A549 (cell line): ENCODE results near the gene NDRG4. TPM values are rescaled to one million over a fixed set of nuclear protein-coding genes. Genes with fewer than 3 reads are reported as not detected.

Experiments used
- ATAC-seq, 2 experiments: fragments of 200-7000 bp in 1 of 2; fragments of >200 bp in 1 of 2; cut with Nextera tagmentation in 1 of 2; cut with Tn5 transposase in 1 of 2; 3 replicates each; pipeline versions ENCODE4 v1.8.0 to v1.9.1; 2018 to 2020; ENCODE audit warnings: mild to moderate bottlenecking in 1 of 2, moderate library complexity in 1 of 2
- CTCF ChIA-PET: fragments of 300-600 bp; sonication (Branson Sonifier 250); formaldehyde crosslinking; extraction: SDS; loops from one replicate; lab custom pipeline; 2021; ENCODE audit warnings: antibody characterized with exemption, inconsistent platforms; lab: Yijun Ruan, JAX
- POLR2A ChIA-PET: fragments of 350-600 bp; formaldehyde crosslinking; extraction: SDS; loops from one replicate; lab custom pipeline; 2021; ENCODE audit warnings: antibody characterized with exemption, inconsistent platforms; lab: Yijun Ruan, JAX
- DNase-seq, 2 experiments: peaks; one replicate each; pipeline versions ENCODE4 v3.0.0 to v3.0.0-alpha.2; 2011 to 2016; ENCODE audit warnings: low read depth in 1 of 2, low spot score in 1 of 2
- FAIRE-seq: peaks from 2 replicates; lab custom pipeline; 2011; peaks lifted over from hg19 to GRCh38; lab: Jason Lieb, UNC
- H3K27ac ChIP-seq, 2 experiments: fragments of >200 bp; sonication (Bioruptor Twin); formaldehyde crosslinking; 3 replicates each; pipeline ENCODE4 v1.5.1; 2016 to 2017
- H3K4me1 ChIP-seq: fragments of >200 bp; sonication (Bioruptor Twin); formaldehyde crosslinking; 3 replicates; pipeline ENCODE4 v1.6.1; 2016
- H3K4me2 ChIP-seq: fragments of >200 bp; sonication (Bioruptor Twin); formaldehyde crosslinking; 3 replicates; pipeline ENCODE4 v1.6.1; 2016
- H3K4me3 ChIP-seq: fragments of >200 bp; sonication (Bioruptor Twin); formaldehyde crosslinking; 3 replicates; pipeline ENCODE4 v1.5.1; 2016
- H3K9me3 ChIP-seq: fragments of >200 bp; sonication (Bioruptor Twin); formaldehyde crosslinking; 3 replicates; pipeline ENCODE4 v1.6.1; 2016
- BCL3 ChIP-seq: fragments of >200 bp; sonication (Bioruptor Twin); formaldehyde crosslinking; IDR thresholded peaks from 3 replicates; pipeline ENCODE4 v1.6.1; 2016
- CBX8 ChIP-seq: fragments of 200-600 bp; sonication (generic); IDR thresholded peaks from 2 replicates; pipeline ENCODE4 v1.6.1; 2016
- CEBPB ChIP-seq, 2 experiments: fragments of >200 bp in 1 of 2; sonication (Bioruptor Twin) in 1 of 2; formaldehyde crosslinking in 1 of 2; IDR thresholded peaks; 2 replicates each; pipeline ENCODE4 v1.6.1; 2012 to 2016
- ESRRA ChIP-seq: fragments of 150-350 bp; IDR thresholded peaks from 2 replicates; pipeline ENCODE4 v1.6.1; 2014; ENCODE audit warnings: mild to moderate bottlenecking, low read length, borderline replicate concordance
- FOXS1 ChIP-seq: fragments of 250-450 bp; sonication (Bioruptor Pico); IDR thresholded peaks from 2 replicates; pipeline ENCODE4 v1.5.0; 2020; ENCODE audit warnings: mild to moderate bottlenecking, moderate library complexity
- HDAC2 ChIP-seq: fragments of 200-600 bp; sonication (generic); IDR thresholded peaks from 2 replicates; pipeline ENCODE4 v1.6.1; 2016
- HES2 ChIP-seq: fragments of >200 bp; sonication (Bioruptor Twin); formaldehyde crosslinking; IDR thresholded peaks from 2 replicates; pipeline ENCODE4 v1.6.1; 2016
- HEYL ChIP-seq: fragments of 250-450 bp; sonication (Bioruptor Pico); IDR thresholded peaks from 2 replicates; pipeline ENCODE4 v1.8.0; 2021; ENCODE audit warnings: mild to moderate bottlenecking, moderate library complexity
- HMGXB4 ChIP-seq: fragments of 250-450 bp; sonication (Bioruptor Pico); IDR thresholded peaks from 2 replicates; pipeline ENCODE4 v1.5.0; 2021; ENCODE audit warnings: mild to moderate bottlenecking, moderate library complexity, borderline replicate concordance
- HOXB13 ChIP-seq: fragments of 250-450 bp; sonication (Bioruptor Pico); IDR thresholded peaks from 2 replicates; pipeline ENCODE4 v1.5.0; 2020; ENCODE audit warnings: low read depth, mild to moderate bottlenecking, moderate library complexity
- HOXB5 ChIP-seq: fragments of 250-450 bp; sonication (Bioruptor Pico); IDR thresholded peaks from 2 replicates; pipeline ENCODE4 v1.5.0; 2020; ENCODE audit warnings: mild to moderate bottlenecking, moderate library complexity
- MAX ChIP-seq: IDR thresholded peaks from 2 replicates; pipeline ENCODE4 v1.6.1; 2012
- NFE2L2 ChIP-seq: fragments of 150-350 bp; conservative IDR thresholded peaks from 2 replicates; pipeline ENCODE4 v1.6.1; 2014; ENCODE audit warnings: low read length
- NPAS2 ChIP-seq: fragments of 250-450 bp; sonication (Bioruptor Pico); IDR thresholded peaks from 2 replicates; pipeline ENCODE4 v1.8.0; 2022; ENCODE audit warnings: mild to moderate bottlenecking, moderate library complexity, borderline replicate concordance
- PHF8 ChIP-seq: fragments of 200-600 bp; sonication (generic); IDR thresholded peaks from 2 replicates; pipeline ENCODE4 v1.6.1; 2016; ENCODE audit warnings: low read depth, mild to moderate bottlenecking, antibody characterized with exemption, moderate library complexity, borderline replicate concordance
- RARB ChIP-seq: fragments of 250-450 bp; sonication (Bioruptor Pico); IDR thresholded peaks from 2 replicates; pipeline ENCODE4 v1.8.0; 2021; ENCODE audit warnings: mild to moderate bottlenecking, moderate library complexity
- REST ChIP-seq: fragments of 200-600 bp; sonication (generic); IDR thresholded peaks from 2 replicates; pipeline ENCODE4 v1.6.1; 2016; ENCODE audit warnings: antibody characterized with exemption, mild to moderate bottlenecking, moderate library complexity
- TFCP2L1 ChIP-seq: fragments of 250-450 bp; sonication (Bioruptor Pico); IDR thresholded peaks from 2 replicates; pipeline ENCODE4 v1.5.0; 2021; ENCODE audit warnings: mild to moderate bottlenecking
- TP53 ChIP-seq: fragments of 250-450 bp; sonication (Bioruptor Pico); IDR thresholded peaks from 2 replicates; pipeline ENCODE4 v1.5.0; 2021; ENCODE audit warnings: mild to moderate bottlenecking, moderate library complexity
- USF2 ChIP-seq: fragments of 450-650 bp; IDR thresholded peaks from 2 replicates; pipeline ENCODE4 v1.6.1; 2014; ENCODE audit warnings: antibody characterized with exemption
- ZC3H11A ChIP-seq: fragments of 450-650 bp; IDR thresholded peaks from 2 replicates; pipeline ENCODE4 v1.6.1; 2014; ENCODE audit warnings: antibody characterized with exemption, mild to moderate bottlenecking
- ZSCAN20 ChIP-seq: fragments of 250-450 bp; sonication (Bioruptor Pico); IDR thresholded peaks from 2 replicates; pipeline ENCODE4 v1.8.0; 2022; ENCODE audit warnings: mild to moderate bottlenecking, moderate library complexity
- WGBS: methylation state at CpG from one replicate; pipeline ENCODE4 v1.1.6; 2017; ENCODE audit errors: missing lambda C conversion rate; 5-methylcytosine and 5-hydroxymethylcytosine counted together
- polyA plus RNA-seq, 4 experiments: library from polyadenylated mRNA; depleted of rRNA in 3 of 4; stranded (reverse); fragments of >200 nt; fragmentation: RNase III in 1 of 4; extraction: RNeasy Plus Mini Kit Qiagen cat#74134 plus additional on column Dnase treatment in 1 of 4; gene quantifications; 2 replicates in 3 of 4; 3 replicates in 1 of 4; pipeline ENCODE4 v1.2.3, GENCODE V29; 2011 to 2017

The NDRG4 gene
- polyA plus RNA-seq, 2 of the 4 experiments (the other 2 are of a cell fraction), result 8.1 to 21.3 TPM

- Histone ChIP-seq H3K27ac (no peak overlapping the region), H3K4me3 (no peak overlapping the region), H3K4me1 (peaks cover 8% of the 10 kb centered on the region; the same call in 2 of the 3 replicates), H3K9me3 (no peaks in the 10 kb centered on the region), H3K4me2 (no peak overlapping the region)
- TF ChIP-seq HOXB13, result no peak
- no peak for TF ChIP-seq HDAC2
- no peak for TF ChIP-seq BCL3
- FAIRE-seq, result no peak
- no peak for ATAC-seq
- CTCF ChIA-PET, result interaction anchor here (0.8 to 23.4 kb wide), 6 partner anchors 10 to 255 kb away, joined by 4 to 721 read pairs (median 6); partner anchors contain the start of gene SETD6
- no peak for DNase-seq
- POLR2A ChIA-PET, result no interaction called here
- 92% methylated on average over 35 of the region's 42 CpGs for WGBS
Observed at GRCh38 chr16:58501242-58502131, 1.5 kb downstream of the NDRG4 start.

GRCh38 chr16:58502217-58502921 is 2.4 kb downstream of the NDRG4 start:
- ATAC-seq, result no peak
- 82% methylated on average over 8 of the region's 8 CpGs for WGBS
- TF ChIP-seq CEBPB (IDR thresholded peaks at IDR 0.05), result no peak
- TF ChIP-seq RARB (CRISPR knock-in tag), result no peak
- no peak for TF ChIP-seq CBX8
- no peak for TF ChIP-seq TP53 (CRISPR knock-in tag)
- TF ChIP-seq PHF8, result no peak
- no peak for TF ChIP-seq HES2
- TF ChIP-seq MAX, result no peak
- TF ChIP-seq ZSCAN20 (CRISPR knock-in tag), result no peak
- no peak for TF ChIP-seq ESRRA
- no peak for TF ChIP-seq USF2
- TF ChIP-seq HEYL, result no peak
- TF ChIP-seq FOXS1, result no peak
- no peak for TF ChIP-seq NFE2L2
- TF ChIP-seq TFCP2L1, result no peak
- TF ChIP-seq HOXB5 (CRISPR knock-in tag), result no peak
- no peak for TF ChIP-seq ZC3H11A
- TF ChIP-seq HMGXB4, result no peak
- no peak for TF ChIP-seq HOXB13
- no peak for TF ChIP-seq REST
- no peak for TF ChIP-seq NPAS2
- no peak for FAIRE-seq
- CTCF ChIA-PET, result interaction anchor here (0.8 to 23.4 kb wide), 5 partner anchors 10 to 254 kb away, joined by 4 to 721 read pairs (median 4); no protein-coding TSS in a partner anchor
- DNase-seq, result no peak
- Histone ChIP-seq H3K9me3 (no peaks in the 10 kb centered on the region), H3K4me1 (peaks cover 8% of the 10 kb centered on the region; the same call in 2 of the 3 replicates), H3K27ac (no peak overlapping the region), H3K4me3 (no peak overlapping the region), H3K4me2 (no peak overlapping the region)
- POLR2A ChIA-PET, result no interaction called here
